Activated CD4-positive, alpha-beta T cell treated with anti-CD3 and anti-CD28 coated beads, Interleukin-2, Interleukin-4, amounts not matched to agents 100 ng/mL and 50 ng/mL, durations not matched to agents 16 hours and 8 hours (primary cell): Measurements from ENCODE around the gene TEC.

Source experiments
- DNase-seq: peaks from one replicate; pipeline ENCODE4 v3.0.0-alpha.2; 2020; ENCODE audit warnings: low spot score

TEC gene

GRCh38 chr4:48120132-48120531 lies 149.5 kb downstream of the TEC start:
- DNase-seq = no peak

- DNase-seq = no peak
Measured at GRCh38 chr4:48119646-48120045, 150.0 kb downstream of the TEC start.

GRCh38 chr4:48118081-48118480 lies 151.6 kb downstream of the TEC start:
- DNase-seq = no peak

GRCh38 chr4:48116582-48116981 lies 153.1 kb downstream of the TEC start:
- no peak for DNase-seq

GRCh38 chr4:48114412-48114811 lies 155.2 kb downstream of the TEC start:
- no peak for DNase-seq

DNA sequence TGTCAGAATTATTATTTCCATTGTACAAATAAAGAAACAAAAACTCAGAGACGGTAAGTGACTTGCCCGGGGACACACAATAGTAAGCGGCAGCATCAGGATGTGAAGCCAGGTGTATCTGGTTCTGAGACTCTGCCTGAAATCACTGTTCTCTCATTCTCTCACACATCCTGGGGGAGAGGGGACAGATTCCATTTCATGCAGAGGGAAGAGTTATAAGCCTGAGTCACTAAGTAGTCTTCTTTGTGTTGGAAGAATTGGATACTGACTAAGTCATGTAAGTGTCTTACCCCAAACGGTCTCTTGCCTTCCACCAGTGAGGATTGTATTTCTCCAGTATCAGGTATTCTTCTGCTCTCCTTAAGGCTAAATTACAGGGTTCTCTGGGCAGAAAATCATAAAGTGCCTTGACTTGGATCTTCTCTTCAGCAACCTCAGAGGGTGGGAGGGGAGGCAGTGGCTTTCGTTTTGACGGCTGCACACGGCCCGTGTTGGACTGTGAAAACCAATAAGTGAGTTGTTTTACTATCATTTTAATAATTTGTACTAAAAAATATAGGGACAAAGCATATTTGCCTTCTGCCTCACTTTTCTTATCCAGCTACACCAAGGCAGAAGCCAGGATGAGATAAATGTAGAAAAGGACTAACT lies 157.5 kb downstream of the TEC start:
- DNase-seq = no peak

- DNase-seq = no peak
Measured at GRCh38 chr4:48110452-48110978, 159.1 kb downstream of the TEC start.

GRCh38 chr4:48109413-48110263 lies 160.0 kb downstream of the TEC start:
- DNase-seq = peak; percentile 55

DNA sequence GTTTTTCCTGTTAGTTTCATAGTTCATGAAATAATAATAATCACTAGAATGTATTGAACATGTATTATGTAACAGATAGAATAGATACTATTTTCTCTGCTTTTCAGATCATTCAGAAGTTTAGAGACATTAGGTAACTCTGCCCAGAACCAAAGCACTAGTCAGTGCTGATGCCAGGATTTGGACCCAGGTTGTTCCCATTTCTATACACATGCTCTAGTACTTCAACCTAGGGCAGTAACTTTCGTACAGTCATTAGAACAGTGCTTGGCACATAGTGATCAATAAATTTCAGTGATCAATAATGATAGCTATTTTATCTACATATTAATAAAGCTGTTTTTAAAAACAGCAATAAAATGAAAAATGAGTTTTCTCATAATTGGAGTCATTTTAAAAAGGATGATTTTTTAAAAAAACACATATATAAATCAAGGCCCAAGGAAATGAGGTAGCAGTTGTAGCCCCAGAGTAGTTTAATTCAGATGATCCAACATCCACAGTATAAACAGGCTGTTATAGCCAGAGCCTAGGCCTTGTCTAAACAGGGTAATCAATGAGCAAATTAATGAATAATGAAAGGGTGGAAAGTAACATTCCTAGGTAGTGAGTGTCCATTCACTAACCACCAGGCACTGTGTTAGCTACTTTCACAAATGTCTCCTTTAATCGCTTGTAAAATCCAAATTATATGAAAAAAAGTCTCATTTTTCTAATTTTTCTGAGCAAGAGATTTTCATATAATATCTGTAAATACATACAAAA lies 161.1 kb downstream of the TEC start:
- no peak for DNase-seq

- DNase-seq = no peak
Measured at GRCh38 chr4:48105230-48105629, 164.4 kb downstream of the TEC start.

DNA sequence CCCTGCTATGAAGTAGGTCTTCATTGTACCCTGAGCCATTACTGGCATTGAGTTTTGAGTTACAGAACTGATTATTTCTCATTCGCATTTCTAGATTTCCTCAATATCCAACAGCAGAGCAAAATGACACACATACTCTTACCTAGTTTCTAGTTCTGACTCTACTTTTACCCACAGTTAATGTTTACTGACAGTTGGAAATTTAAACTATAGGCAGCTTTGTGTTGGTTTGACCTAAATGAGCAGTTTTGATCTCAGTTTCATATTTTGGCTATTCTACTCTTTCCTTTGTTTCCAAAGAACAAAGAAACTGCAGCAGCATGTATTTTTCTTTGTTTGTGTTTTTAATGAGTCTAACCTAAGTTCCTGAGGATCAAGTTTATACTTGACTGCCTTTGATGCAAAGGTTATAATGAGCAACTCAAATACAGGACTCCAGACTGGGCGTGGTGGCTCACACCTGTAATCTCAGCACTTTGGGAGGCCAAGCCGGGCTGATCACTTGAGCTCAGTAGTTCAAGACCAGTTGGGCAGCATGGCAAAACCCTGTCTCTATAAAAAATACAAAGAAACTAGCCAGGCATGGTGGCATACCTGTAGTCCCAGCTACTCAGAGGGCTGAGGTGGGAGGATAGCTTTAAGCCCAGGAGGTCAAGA lies 166.0 kb downstream of the TEC start:
- peak; percentile 48 for DNase-seq

DNA sequence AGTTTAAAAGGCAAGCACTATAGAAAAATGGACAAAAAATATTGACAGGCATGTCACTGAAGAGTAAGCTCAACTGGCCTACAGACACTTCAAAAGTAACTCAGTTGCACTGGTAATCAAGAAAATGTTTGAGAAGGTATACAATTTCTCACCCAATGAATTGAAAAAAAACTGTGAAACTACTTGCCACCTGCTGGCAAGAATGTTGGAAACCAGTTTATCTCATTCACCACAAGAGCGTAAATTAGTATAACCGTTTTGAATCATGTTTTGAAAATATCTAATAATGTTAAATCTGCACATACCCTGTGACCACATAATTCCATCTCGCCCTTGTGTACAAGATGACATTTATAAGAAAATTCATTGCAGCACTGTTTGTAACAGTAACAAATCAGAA lies 167.3 kb downstream of the TEC start:
- DNase-seq = no peak

DNA sequence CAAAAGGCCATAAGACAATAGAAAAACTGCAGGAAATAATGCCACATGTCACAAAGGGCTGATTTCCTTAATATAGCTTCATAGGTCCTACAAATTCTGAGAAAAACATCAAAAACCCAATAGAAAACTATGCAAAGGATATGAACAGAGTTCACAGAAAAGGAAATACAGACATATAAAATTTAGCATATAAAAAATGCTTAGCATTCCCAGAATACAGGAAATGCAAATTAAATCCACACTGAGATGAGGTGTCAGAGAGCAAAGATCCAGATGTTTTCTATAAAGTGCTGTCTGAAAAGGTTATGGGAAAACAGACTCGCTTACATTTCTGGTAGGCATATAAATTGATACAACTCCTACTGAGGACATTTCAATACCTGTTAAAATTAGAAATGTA lies 169.4 kb downstream of the TEC start:
- DNase-seq = no peak

DNA sequence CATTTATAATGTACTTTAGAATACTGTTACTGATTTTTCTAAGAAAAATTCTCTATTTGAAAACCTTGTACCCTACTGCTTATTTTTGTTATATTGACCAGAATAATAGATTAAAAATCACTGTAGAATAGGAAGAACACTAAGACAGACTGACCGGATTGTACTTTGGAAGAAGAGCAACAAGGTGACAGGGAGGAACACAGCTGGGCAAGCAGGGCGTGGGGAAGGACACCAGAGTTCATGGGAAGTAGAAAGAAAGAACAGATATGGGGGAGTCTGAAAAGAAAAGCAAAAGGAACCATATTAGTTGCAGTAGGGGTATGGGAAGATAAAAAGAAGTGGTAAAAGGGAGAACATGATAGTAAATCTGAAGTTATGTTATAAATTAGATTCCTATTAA lies 174.2 kb downstream of the TEC start:
- DNase-seq = no peak

DNA sequence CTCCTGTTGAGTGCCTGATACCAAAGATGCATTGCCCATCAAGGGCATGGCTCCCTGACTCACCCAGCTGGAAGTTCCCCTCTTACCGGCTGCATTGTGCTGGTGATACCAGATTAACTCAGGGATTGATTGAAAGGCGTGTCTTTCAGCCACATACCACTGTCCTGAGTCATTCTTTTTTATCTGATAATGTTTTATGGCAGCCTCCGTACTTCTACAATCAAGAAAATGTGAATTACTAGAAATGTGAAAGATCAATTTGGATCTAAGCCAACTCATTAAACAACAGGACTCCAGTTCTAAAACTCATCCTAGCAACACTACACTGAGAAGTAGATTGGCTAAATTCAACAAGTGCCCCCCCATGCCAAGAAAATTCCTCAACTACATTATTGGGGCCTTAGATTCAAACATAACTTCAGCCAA lies 175.6 kb downstream of the TEC start:
- peak; percentile 11 for DNase-seq

- no peak for DNase-seq
Measured at GRCh38 chr4:48090621-48091020, 179.0 kb downstream of the TEC start.

- DNase-seq = no peak
Measured at GRCh38 chr4:48085821-48086589, 183.6 kb downstream of the TEC start.
